HUES6 (cell line): ENCODE data around the gene EPHB1.

Source experiments
- H3K27ac ChIP-seq: 2 replicates; pipeline ENCODE4 v1.7.0; 2013; ENCODE audit warnings: low read depth, mild to moderate bottlenecking, low read length, inconsistent platforms
- H3K27me3 ChIP-seq: 2 replicates; pipeline ENCODE4 v1.6.1; 2013; ENCODE audit warnings: low read length; ENCODE audit not compliant: control insufficient read depth, insufficient read depth
- H3K36me3 ChIP-seq: 2 replicates; pipeline ENCODE4 v1.6.1; 2013; ENCODE audit warnings: low read length; ENCODE audit not compliant: control insufficient read depth, insufficient read depth
- H3K4me1 ChIP-seq: 2 replicates; pipeline ENCODE4 v1.6.1; 2013; ENCODE audit warnings: low read length; ENCODE audit not compliant: control insufficient read depth, insufficient read depth
- H3K4me3 ChIP-seq: 2 replicates; pipeline ENCODE4 v1.5.1; 2013; ENCODE audit warnings: low read depth, low read length
- H3K9ac ChIP-seq: one replicate; pipeline ENCODE4 v1.6.1; 2013; ENCODE audit warnings: mild to moderate bottlenecking, low read length
- H3K9me3 ChIP-seq: 2 replicates; pipeline ENCODE4 v1.6.1; 2013; ENCODE audit warnings: low read depth, low read length; ENCODE audit not compliant: control insufficient read depth, insufficient read depth

EPHB1 gene

DNA sequence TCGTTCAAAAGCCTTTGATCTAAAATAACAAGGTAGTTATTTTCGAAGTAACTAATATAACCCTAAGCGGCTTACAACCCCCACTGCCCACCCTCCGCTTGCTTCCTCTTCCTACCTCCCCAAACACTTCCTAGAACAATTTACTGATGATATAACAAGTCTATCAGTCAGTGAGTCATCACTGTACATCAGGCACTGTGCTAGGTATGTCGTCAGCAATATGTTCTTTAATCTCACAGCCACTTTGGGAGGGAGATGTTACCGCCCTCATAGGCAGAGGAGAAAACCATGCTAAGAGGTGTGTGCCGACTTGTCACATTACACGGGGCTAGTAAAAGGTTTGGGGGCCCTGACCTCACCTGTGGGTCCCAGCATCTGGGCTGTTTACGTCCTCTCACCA lies 381.8 kb downstream of the EPHB1 start:
- Histone ChIP-seq H3K4me3 (no peak overlapping the region), H3K27ac (no peak overlapping the region), H3K9ac (no peak overlapping the region), H3K9me3 (no peaks in the 10 kb centered on the region), H3K36me3 (no peaks in the 10 kb centered on the region), H3K4me1 (peaks cover 2% of the 10 kb centered on the region; the same call in 1 of the 2 replicates), H3K27me3 (no peaks in the 10 kb centered on the region; the same call in 1 of the 2 replicates)

GRCh38 chr3:135178566-135178965 lies 383.5 kb downstream of the EPHB1 start:
- Histone ChIP-seq H3K27me3 (no peaks in the 10 kb centered on the region; the same call in 1 of the 2 replicates), H3K27ac (no peak overlapping the region), H3K9ac (no peak overlapping the region), H3K4me3 (no peak overlapping the region), H3K36me3 (no peaks in the 10 kb centered on the region), H3K4me1 (no peaks in the 10 kb centered on the region), H3K9me3 (no peaks in the 10 kb centered on the region)

- no peak overlapping the region for H3K9ac ChIP-seq
- no peak overlapping the region for H3K27ac ChIP-seq
- no peaks in the 10 kb centered on the region; the same call in 1 of the 2 replicates for H3K27me3 ChIP-seq
These were observed 386.3 kb downstream of the EPHB1 start for GRCh38 chr3:135181408-135181807.

GRCh38 chr3:135182364-135182998 lies 387.4 kb downstream of the EPHB1 start:
- no peaks in the 10 kb centered on the region for H3K4me1 ChIP-seq
- no peaks in the 10 kb centered on the region for H3K27me3 ChIP-seq
- H3K9ac ChIP-seq: no peak overlapping the region
- no peak overlapping the region for H3K27ac ChIP-seq
- no peaks in the 10 kb centered on the region for H3K36me3 ChIP-seq
- no peak overlapping the region for H3K4me3 ChIP-seq
- no peaks in the 10 kb centered on the region for H3K9me3 ChIP-seq

More at GRCh38 chr3:135181408-135181807, 386.3 kb downstream of the EPHB1 start:
- no peaks in the 10 kb centered on the region for H3K4me1 ChIP-seq
- H3K4me3 ChIP-seq: no peak overlapping the region
- no peaks in the 10 kb centered on the region for H3K36me3 ChIP-seq
- H3K9me3 ChIP-seq: no peaks in the 10 kb centered on the region

DNA sequence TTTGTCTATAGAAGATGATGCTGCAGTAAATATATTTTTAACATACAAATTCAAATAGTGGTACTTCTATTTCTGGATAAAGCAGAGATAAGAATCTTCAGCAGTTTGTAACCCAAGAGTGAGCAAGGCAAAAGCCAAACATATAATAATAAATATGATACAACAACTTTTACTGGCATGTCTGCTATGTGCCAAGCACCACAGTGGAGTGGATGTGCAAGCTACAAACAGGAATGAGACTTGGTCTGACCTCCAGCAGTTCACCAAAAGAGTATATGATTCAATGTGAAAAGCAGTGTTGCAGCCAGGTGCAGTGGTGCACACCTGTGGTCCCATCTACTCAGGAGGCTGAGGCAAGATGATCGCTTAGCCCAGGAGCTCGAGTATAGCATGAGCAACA lies 395.6 kb downstream of the EPHB1 start:
- Histone ChIP-seq H3K27ac (no peak overlapping the region), H3K4me1 (peaks cover 13% of the 10 kb centered on the region), H3K27me3 (no peaks in the 10 kb centered on the region), H3K9ac (no peak overlapping the region), H3K4me3 (no peak overlapping the region), H3K9me3 (no peaks in the 10 kb centered on the region), H3K36me3 (no peaks in the 10 kb centered on the region)

- H3K27ac ChIP-seq: no peak overlapping the region
- no peak overlapping the region for H3K4me3 ChIP-seq
- H3K36me3 ChIP-seq: no peaks in the 10 kb centered on the region
- H3K9ac ChIP-seq: no peak overlapping the region
- H3K9me3 ChIP-seq: no peaks in the 10 kb centered on the region
- H3K4me1 ChIP-seq: peaks cover 13% of the 10 kb centered on the region
- no peaks in the 10 kb centered on the region for H3K27me3 ChIP-seq
These were observed 396.6 kb downstream of the EPHB1 start for GRCh38 chr3:135191708-135192107.

GRCh38 chr3:135192929-135193328 lies 397.9 kb downstream of the EPHB1 start:
- peaks cover 13% of the 10 kb centered on the region for H3K4me1 ChIP-seq
- H3K36me3 ChIP-seq: no peaks in the 10 kb centered on the region
- no peaks in the 10 kb centered on the region for H3K27me3 ChIP-seq
- H3K4me3 ChIP-seq: no peak overlapping the region
- no peaks in the 10 kb centered on the region for H3K9me3 ChIP-seq
- H3K9ac ChIP-seq: no peak overlapping the region
- H3K27ac ChIP-seq: no peak overlapping the region

- Histone ChIP-seq H3K9ac (no peak overlapping the region), H3K36me3 (no peaks in the 10 kb centered on the region), H3K27me3 (no peaks in the 10 kb centered on the region), H3K4me1 (no peaks in the 10 kb centered on the region), H3K27ac (no peak overlapping the region), H3K4me3 (no peak overlapping the region), H3K9me3 (no peaks in the 10 kb centered on the region)
These were observed 402.2 kb downstream of the EPHB1 start for GRCh38 chr3:135197246-135197645.

- Histone ChIP-seq H3K4me3 (no peak overlapping the region), H3K9ac (no peak overlapping the region), H3K27ac (no peak overlapping the region), H3K36me3 (no peaks in the 10 kb centered on the region), H3K27me3 (no peaks in the 10 kb centered on the region), H3K9me3 (no peaks in the 10 kb centered on the region), H3K4me1 (no peaks in the 10 kb centered on the region)
These were observed 402.8 kb downstream of the EPHB1 start for GRCh38 chr3:135197856-135198255.

DNA sequence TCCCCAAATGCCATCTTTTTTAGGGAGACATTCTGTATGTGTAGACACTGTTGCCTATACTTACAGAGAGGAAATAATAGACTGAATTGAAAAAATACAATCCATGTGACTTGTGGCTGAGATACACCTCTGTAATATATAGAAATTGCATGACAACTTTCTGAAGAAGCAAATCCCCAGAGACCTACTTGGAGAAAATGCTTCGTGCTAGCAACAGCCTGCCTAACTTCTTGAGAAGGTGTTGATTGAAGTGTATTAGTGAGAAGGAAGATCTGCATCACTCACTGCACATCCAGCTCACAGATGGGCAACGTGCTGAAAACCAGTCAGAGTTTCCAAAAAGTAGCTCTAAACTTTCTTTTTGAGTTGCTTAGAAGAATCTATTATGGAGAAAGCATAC lies 404.1 kb downstream of the EPHB1 start:
- Histone ChIP-seq H3K27me3 (no peaks in the 10 kb centered on the region), H3K36me3 (no peaks in the 10 kb centered on the region), H3K9me3 (no peaks in the 10 kb centered on the region), H3K27ac (no peak overlapping the region), H3K4me1 (no peaks in the 10 kb centered on the region), H3K4me3 (no peak overlapping the region), H3K9ac (no peak overlapping the region)

GRCh38 chr3:135203026-135203425 lies 408.0 kb downstream of the EPHB1 start:
- Histone ChIP-seq H3K36me3 (no peaks in the 10 kb centered on the region), H3K9me3 (no peaks in the 10 kb centered on the region), H3K4me1 (no peaks in the 10 kb centered on the region)

More at GRCh38 chr3:135203026-135203425, 408.0 kb downstream of the EPHB1 start:
- Histone ChIP-seq H3K27me3 (no peaks in the 10 kb centered on the region), H3K9ac (no peak overlapping the region), H3K4me3 (no peak overlapping the region), H3K27ac (no peak overlapping the region)
